Activated naive CD4-positive, alpha-beta T cell treated with anti-CD3 and anti-CD28 coated beads, Interleukin-2, amount 50 U/mL, for 24 hours (primary cell): ENCODE data around the gene GPR68.

Experiments
- H3K27ac Mint-ChIP-seq: one replicate; pipeline ENCODE4 v1.8.0; 2021; ENCODE audit warnings: mild to moderate bottlenecking, mixed read lengths
- H3K27me3 Mint-ChIP-seq: one replicate; pipeline ENCODE4 v1.8.0; 2021; ENCODE audit warnings: mixed read lengths
- H3K36me3 Mint-ChIP-seq: one replicate; pipeline ENCODE4 v1.8.0; 2021; ENCODE audit warnings: mixed read lengths
- H3K4me1 Mint-ChIP-seq: one replicate; pipeline ENCODE4 v1.8.0; 2021; ENCODE audit warnings: mixed read lengths
- H3K4me3 Mint-ChIP-seq: one replicate; pipeline ENCODE4 v1.8.0; 2021; ENCODE audit warnings: mild to moderate bottlenecking, mixed read lengths
- H3K9me3 Mint-ChIP-seq: one replicate; pipeline ENCODE4 v1.8.0; 2021; ENCODE audit warnings: mixed read lengths

GPR68 gene, protein sequence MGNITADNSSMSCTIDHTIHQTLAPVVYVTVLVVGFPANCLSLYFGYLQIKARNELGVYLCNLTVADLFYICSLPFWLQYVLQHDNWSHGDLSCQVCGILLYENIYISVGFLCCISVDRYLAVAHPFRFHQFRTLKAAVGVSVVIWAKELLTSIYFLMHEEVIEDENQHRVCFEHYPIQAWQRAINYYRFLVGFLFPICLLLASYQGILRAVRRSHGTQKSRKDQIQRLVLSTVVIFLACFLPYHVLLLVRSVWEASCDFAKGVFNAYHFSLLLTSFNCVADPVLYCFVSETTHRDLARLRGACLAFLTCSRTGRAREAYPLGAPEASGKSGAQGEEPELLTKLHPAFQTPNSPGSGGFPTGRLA

DNA sequence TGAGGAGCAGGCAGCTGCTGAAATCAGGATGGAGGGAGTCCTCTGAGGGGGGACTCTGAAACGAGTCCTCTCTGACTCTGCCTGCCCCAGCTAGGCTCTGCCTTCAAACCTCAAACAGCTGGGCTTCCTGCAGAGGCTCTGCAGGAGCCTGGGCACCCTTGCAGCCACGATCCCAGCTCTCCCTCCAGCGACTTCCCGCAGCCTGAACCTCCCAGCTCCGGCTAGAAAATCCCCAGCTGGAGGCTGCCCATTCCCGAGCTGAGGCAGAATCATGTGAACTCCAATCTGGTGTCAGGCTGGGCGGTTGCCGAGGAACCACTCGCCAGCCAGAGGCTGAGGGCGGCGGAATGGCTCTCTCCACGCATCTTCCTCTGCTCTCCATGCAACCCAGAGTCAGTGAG is at the start of gene GPR68:
GPR68 (minus strand) TSS at position 204 of the 401 bp plus-strand sequence. CDS start 9,654 bp downstream, outside the sequence.
- Mint-ChIP-seq H3K4me1 (peaks cover 81% of the 10 kb centered on the region), H3K36me3 (peaks cover 14% of the 10 kb centered on the region), H3K27ac (peak within 1 kb of the TSS; percentile 95), H3K9me3 (peaks cover 6% of the 10 kb centered on the region), H3K4me3 (peak within 1 kb of the TSS; percentile 79), H3K27me3 (no peaks in the 10 kb centered on the region)

DNA sequence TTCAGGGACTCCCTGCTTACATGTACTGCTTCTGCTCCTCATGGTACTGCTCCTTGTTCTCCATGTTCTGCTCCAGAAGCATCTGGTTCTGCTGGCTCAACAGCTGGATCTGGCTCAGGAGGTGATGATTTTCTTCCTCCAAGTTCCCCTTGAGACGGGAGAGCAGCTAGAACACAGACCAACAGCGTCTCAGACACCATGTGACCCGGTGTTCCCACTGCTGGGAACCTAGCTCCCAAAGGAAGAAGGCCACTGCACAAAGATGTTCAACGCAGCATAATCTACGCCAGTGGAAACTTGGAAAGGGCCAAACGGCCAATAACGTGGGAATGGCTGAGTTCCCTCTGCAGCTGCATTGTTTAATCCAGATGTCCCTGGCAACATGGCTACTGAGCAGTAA is 49.6 kb upstream of the GPR68 start:
- Mint-ChIP-seq H3K27me3 (no peaks in the 10 kb centered on the region), H3K36me3 (peaks cover 20% of the 10 kb centered on the region), H3K4me3 (no peak overlapping the region), H3K27ac (peak overlapping the region; percentile 62), H3K9me3 (no peaks in the 10 kb centered on the region), H3K4me1 (peaks cover 8% of the 10 kb centered on the region)

DNA sequence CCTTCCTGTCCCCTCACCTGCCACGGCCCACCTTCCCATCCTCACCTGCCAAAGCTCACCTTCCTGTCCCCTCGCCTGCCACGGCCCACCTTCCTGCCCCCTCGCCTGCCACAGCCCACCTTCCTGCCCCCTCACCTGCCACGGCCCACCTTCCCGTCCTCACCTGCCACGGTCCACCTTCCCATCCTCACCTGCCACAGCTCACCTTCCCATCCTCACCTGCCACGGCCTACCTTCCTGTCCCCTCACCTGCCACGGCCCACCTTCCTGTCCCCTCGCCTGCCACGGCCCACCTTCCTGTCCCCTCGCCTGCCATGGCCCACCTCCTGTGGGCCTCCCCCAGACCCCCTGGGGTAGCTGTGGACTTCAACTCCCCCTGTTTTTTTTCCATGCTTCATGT is 48.8 kb upstream of the GPR68 start:
- H3K27me3 Mint-ChIP-seq, result no peaks in the 10 kb centered on the region
- peaks cover 4% of the 10 kb centered on the region for H3K4me1 Mint-ChIP-seq
- peak overlapping the region; percentile 74 for H3K27ac Mint-ChIP-seq
- H3K9me3 Mint-ChIP-seq, result no peaks in the 10 kb centered on the region
- H3K4me3 Mint-ChIP-seq, result no peak overlapping the region
- H3K36me3 Mint-ChIP-seq, result peaks cover 16% of the 10 kb centered on the region

- no peak overlapping the region for H3K4me3 Mint-ChIP-seq
- peaks cover 16% of the 10 kb centered on the region for H3K36me3 Mint-ChIP-seq
- H3K4me1 Mint-ChIP-seq, result peaks cover 4% of the 10 kb centered on the region
- H3K27ac Mint-ChIP-seq, result peak overlapping the region; percentile 74
- H3K9me3 Mint-ChIP-seq, result no peaks in the 10 kb centered on the region
- H3K27me3 Mint-ChIP-seq, result no peaks in the 10 kb centered on the region
These were observed 48.0 kb upstream of the GPR68 start for GRCh38 chr14:91292491-91292890.

- peaks cover 4% of the 10 kb centered on the region for H3K4me1 Mint-ChIP-seq
- no peaks in the 10 kb centered on the region for H3K9me3 Mint-ChIP-seq
- peak overlapping the region; percentile 59 for H3K27ac Mint-ChIP-seq
- H3K36me3 Mint-ChIP-seq, result peaks cover 14% of the 10 kb centered on the region
- no peaks in the 10 kb centered on the region for H3K27me3 Mint-ChIP-seq
- no peak overlapping the region for H3K4me3 Mint-ChIP-seq
These were observed 47.4 kb upstream of the GPR68 start for GRCh38 chr14:91291786-91292405.

DNA sequence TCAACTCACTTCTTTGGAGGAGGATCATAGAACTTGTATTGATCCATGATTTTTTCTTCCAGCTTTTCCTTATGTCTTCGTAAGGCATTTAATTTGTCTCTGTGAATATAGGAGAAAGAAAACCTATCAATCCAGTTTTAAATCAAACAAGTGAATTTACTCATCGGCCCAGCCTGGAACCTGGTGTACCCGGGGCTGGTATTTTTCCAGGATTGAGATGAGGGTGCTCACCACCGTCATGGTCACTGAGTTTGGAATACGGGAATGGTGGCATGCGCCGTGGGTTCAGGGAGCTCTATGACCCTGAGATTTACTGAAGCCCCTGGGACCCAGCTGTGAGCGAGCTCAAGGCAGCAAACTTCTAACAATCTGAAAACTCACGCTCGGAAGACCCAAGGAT is 46.5 kb upstream of the GPR68 start:
- H3K4me1 Mint-ChIP-seq, result peaks cover 10% of the 10 kb centered on the region
- H3K27ac Mint-ChIP-seq, result no peak overlapping the region
- H3K36me3 Mint-ChIP-seq, result peaks cover 11% of the 10 kb centered on the region
- H3K27me3 Mint-ChIP-seq, result no peaks in the 10 kb centered on the region
- H3K4me3 Mint-ChIP-seq, result no peak overlapping the region
- H3K9me3 Mint-ChIP-seq, result no peaks in the 10 kb centered on the region

GRCh38 chr14:91289464-91289863 is 45.0 kb upstream of the GPR68 start:
- no peaks in the 10 kb centered on the region for H3K27me3 Mint-ChIP-seq
- peaks cover 17% of the 10 kb centered on the region for H3K36me3 Mint-ChIP-seq
- no peak overlapping the region for H3K4me3 Mint-ChIP-seq
- H3K27ac Mint-ChIP-seq, result no peak overlapping the region
- H3K4me1 Mint-ChIP-seq, result peaks cover 23% of the 10 kb centered on the region
- no peaks in the 10 kb centered on the region for H3K9me3 Mint-ChIP-seq

GRCh38 chr14:91288876-91289275 is 44.4 kb upstream of the GPR68 start:
- H3K4me1 Mint-ChIP-seq, result peaks cover 20% of the 10 kb centered on the region
- H3K36me3 Mint-ChIP-seq, result peaks cover 20% of the 10 kb centered on the region
- H3K4me3 Mint-ChIP-seq, result no peak overlapping the region
- no peak overlapping the region for H3K27ac Mint-ChIP-seq
- no peaks in the 10 kb centered on the region for H3K27me3 Mint-ChIP-seq
- no peaks in the 10 kb centered on the region for H3K9me3 Mint-ChIP-seq

DNA sequence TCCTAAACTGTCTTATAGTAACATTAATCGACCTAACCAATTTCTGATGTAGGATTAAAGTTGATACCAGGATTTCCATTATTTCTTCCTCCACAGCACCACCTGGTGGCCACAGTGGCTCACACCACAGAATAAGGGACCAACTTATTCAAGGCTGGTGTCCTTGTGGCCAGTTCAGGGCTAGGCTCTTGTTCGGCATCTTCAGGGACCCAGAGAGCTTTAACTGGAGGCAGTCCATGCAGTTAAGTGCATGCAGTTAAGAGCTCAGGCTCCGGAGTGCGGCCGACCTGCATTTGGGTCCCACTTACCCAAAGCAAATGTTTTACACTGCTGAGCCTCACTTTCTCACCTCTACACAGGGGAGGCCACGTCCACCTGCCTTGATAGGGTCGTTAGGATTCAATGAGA is 42.0 kb upstream of the GPR68 start:
- Mint-ChIP-seq H3K36me3 (peaks cover 22% of the 10 kb centered on the region), H3K9me3 (no peaks in the 10 kb centered on the region), H3K4me3 (no peak overlapping the region), H3K27me3 (no peaks in the 10 kb centered on the region), H3K4me1 (peaks cover 20% of the 10 kb centered on the region), H3K27ac (peak overlapping the region; percentile 88)

DNA sequence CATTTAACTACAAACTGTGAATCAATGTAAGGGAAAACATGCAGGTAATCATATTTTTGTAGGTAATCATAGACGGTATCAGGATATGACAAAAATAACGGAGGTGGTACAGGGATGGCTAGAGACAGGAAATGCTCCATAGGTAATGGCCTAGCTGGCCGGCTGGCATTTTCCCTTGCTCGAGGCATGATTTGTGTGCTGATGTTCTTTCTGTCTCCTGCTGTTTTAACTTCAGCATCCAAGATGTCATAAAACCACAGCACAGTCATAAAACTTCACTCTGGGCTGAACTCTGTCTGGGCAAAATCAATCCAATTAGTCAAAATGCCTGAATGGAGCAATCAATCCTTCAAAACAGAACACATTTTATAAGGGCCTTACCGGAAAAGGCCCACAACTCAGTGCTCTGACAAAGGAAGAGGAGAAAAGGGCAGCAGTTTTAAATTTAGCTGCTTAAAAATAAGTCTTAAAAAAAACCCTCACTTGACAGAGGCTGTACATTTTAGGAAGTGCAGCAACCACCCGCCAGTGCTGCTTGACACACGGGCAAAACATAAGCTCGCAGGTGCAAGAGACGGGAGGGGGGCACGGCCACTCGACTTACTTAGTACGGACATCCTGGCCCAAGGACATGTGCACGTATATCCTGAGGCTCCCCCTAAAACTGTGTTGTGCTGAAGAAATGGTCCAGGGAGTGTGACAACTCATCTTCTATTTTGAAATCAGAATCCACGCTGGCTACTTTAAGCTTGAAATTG is 40.5 kb upstream of the GPR68 start:
- Mint-ChIP-seq H3K4me1 (peaks cover 20% of the 10 kb centered on the region), H3K27me3 (no peaks in the 10 kb centered on the region), H3K4me3 (no peak overlapping the region), H3K27ac (peak overlapping the region; percentile 91), H3K36me3 (peaks cover 19% of the 10 kb centered on the region), H3K9me3 (no peaks in the 10 kb centered on the region)

DNA sequence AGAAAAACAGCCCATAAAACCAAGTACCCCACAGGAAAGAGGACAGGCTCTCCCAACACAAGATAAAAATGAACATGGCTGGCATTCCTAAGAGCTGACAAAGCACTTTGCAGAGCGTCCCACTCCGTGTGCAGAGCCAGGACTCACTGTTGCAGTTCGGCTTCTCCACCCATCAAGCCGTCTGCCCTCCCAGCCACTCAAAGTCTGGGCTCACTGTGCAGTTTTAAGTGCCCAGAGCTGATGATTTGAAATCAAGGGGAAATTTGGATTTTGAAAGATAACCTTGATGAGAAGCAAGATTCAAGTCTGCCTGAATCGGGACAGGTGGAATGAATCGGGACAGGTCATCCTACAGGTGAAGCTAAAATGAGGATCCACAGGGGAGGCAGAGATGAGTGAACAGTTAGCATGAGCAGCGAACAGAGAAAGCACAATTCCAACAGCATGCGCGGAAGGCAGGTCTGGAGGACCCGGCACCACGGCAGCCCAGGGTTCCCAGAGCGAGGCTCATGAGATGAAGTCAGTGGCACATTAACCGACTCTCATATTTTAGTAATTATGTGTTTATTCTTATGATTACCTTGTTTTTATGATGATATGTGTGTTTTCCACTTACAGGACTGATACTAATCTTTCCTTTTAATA is 39.8 kb upstream of the GPR68 start:
- peaks cover 21% of the 10 kb centered on the region for H3K36me3 Mint-ChIP-seq
- no peaks in the 10 kb centered on the region for H3K27me3 Mint-ChIP-seq
- H3K4me3 Mint-ChIP-seq, result no peak overlapping the region
- no peaks in the 10 kb centered on the region for H3K9me3 Mint-ChIP-seq
- H3K4me1 Mint-ChIP-seq, result peaks cover 20% of the 10 kb centered on the region
- H3K27ac Mint-ChIP-seq, result peak overlapping the region; percentile 91

DNA sequence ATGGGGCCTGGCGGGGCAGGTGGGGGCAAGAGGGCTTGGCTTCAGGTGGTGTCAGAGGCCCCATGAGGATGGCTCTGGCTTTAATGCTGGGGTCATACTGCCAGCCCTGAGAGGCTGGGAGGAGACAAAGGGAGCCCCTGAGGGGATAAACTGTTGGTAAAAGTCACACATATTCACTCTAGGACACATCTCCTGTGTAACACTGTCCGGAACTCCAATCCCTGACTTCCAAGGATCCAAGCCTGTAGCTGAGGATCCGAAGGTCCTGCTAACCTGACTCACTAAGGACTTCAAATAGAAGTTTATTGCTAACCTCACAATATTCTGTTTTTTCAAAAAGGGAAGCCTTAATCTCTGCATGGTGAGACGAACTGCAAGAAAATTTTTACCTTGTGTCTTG is 39.2 kb upstream of the GPR68 start:
- no peaks in the 10 kb centered on the region for H3K27me3 Mint-ChIP-seq
- H3K4me1 Mint-ChIP-seq, result peaks cover 20% of the 10 kb centered on the region
- peaks cover 21% of the 10 kb centered on the region for H3K36me3 Mint-ChIP-seq
- no peak overlapping the region for H3K4me3 Mint-ChIP-seq
- no peak overlapping the region for H3K27ac Mint-ChIP-seq
- no peaks in the 10 kb centered on the region for H3K9me3 Mint-ChIP-seq

DNA sequence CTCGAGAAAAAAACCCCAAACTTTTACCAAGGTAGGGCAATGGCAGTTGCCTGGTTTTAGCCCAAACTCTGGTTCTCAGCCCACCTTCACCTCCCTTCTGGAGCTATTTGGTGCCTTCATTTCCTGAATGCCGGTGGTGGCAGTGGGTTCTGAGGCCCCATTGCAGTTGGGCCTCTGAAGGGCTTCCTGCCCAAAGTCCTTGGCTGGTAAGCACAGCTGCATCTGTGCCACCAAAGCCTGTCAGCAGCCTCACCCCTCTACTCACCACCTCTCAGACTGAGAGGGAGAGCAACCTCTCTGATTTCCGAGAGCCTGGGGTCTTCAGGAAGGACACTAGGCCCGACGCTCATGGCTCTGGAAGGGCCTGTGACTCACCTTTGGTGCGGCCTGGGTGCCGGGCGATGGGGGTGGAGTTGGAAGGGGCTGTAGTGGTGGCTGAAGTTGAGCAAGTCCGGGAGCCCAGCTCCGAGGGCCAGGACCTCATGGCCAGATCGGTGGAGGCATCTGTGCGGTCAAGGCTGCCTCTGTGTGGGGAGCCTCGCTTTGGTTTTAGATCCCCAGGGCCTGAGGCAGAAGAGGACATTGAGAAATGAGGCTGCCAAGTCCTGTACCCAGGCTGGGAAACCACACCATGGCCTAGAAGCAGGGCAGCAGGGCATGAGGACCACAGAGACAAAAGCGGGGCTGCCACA is 38.6 kb upstream of the GPR68 start:
- Mint-ChIP-seq H3K27me3 (no peaks in the 10 kb centered on the region), H3K36me3 (peaks cover 21% of the 10 kb centered on the region), H3K4me1 (peaks cover 20% of the 10 kb centered on the region), H3K4me3 (no peak overlapping the region), H3K27ac (peak overlapping the region; percentile 91), H3K9me3 (no peaks in the 10 kb centered on the region)

GRCh38 chr14:91281346-91281745 is 36.8 kb upstream of the GPR68 start:
- peaks cover 19% of the 10 kb centered on the region for H3K36me3 Mint-ChIP-seq
- H3K9me3 Mint-ChIP-seq, result no peaks in the 10 kb centered on the region
- peak overlapping the region; percentile 35 for H3K27ac Mint-ChIP-seq
- H3K4me1 Mint-ChIP-seq, result peaks cover 17% of the 10 kb centered on the region
- no peak overlapping the region for H3K4me3 Mint-ChIP-seq
- no peaks in the 10 kb centered on the region for H3K27me3 Mint-ChIP-seq

DNA sequence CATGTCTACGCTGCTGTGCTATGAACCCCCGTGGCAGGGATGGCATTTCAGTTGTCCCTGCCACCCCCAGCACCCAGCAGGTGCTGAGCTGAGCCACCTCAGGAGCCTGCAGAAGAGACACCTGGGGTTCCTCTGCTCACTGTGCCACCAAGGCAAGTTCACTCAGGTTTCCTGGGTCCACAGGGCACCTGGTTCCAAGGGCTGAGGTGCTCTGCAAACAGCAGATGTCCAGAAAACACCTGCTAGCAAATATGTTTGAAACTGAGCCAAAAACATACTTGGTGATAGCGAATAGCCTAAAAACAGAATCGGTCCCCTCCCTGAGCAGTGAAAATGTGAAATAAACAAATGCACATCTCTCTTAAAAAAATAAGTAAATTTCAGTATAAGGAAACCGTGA is 35.6 kb upstream of the GPR68 start:
- Mint-ChIP-seq H3K27ac (no peak overlapping the region), H3K9me3 (no peaks in the 10 kb centered on the region), H3K36me3 (peaks cover 11% of the 10 kb centered on the region), H3K27me3 (no peaks in the 10 kb centered on the region), H3K4me1 (peaks cover 5% of the 10 kb centered on the region), H3K4me3 (no peak overlapping the region)
